SK-N-MC (cell line): ENCODE measurements around the gene JUND.

Experiments used
- EZH2 ChIP-seq: fragments of 200-600 bp; sonication (generic); IDR thresholded peaks from one replicate; pipeline ENCODE4 v1.6.1; 2017; ENCODE audit warnings: antibody characterized with exemption
- FOXP2 ChIP-seq: optimal IDR thresholded peaks from 2 replicates; pipeline ENCODE3; 2011; ENCODE audit warnings: mild to moderate bottlenecking, moderate library complexity; ENCODE audit not compliant: insufficient read depth; ENCODE audit errors: extremely low read length, control extremely low read depth
- POLR2AphosphoS5 ChIP-seq: IDR thresholded peaks from 2 replicates; pipeline ENCODE4 v1.6.1; 2012; ENCODE audit warnings: mild to moderate bottlenecking, low read depth, low read length, borderline replicate concordance

- TF ChIP-seq POLR2AphosphoS5 (no peak), EZH2 (no peak), FOXP2 (no peak)
Observed at GRCh38 chr19:18257503-18258470, 23.6 kb downstream of the JUND start.
